Ishikawa (cell line): ENCODE data around the gene SNX24.

ENCODE experiments used
- CEBPB ChIP-seq: IDR thresholded peaks from 2 replicates; pipeline ENCODE4 v1.6.1; 2012
- CREB1 ChIP-seq: IDR thresholded peaks from 2 replicates; pipeline ENCODE4 v1.6.1; 2012; ENCODE audit warnings: low read depth
- EGR1 ChIP-seq: IDR thresholded peaks from 2 replicates; pipeline ENCODE4 v1.6.1; 2012
- EP300 ChIP-seq: IDR thresholded peaks from 2 replicates; pipeline ENCODE4 v1.6.1; 2012; ENCODE audit warnings: borderline replicate concordance
- FOXM1 ChIP-seq: IDR thresholded peaks from 2 replicates; pipeline ENCODE4 v1.6.1; 2012; ENCODE audit warnings: low read depth, borderline replicate concordance
- NFIC ChIP-seq: IDR thresholded peaks from 2 replicates; pipeline ENCODE4 v1.6.1; 2012
- RAD21 ChIP-seq: IDR thresholded peaks from 2 replicates; pipeline ENCODE4 v1.6.1; 2012; ENCODE audit warnings: low read depth
- REST ChIP-seq: IDR thresholded peaks from 2 replicates; pipeline ENCODE4 v1.6.1; 2012; ENCODE audit warnings: low read depth, mild to moderate bottlenecking
- TAF1 ChIP-seq: IDR thresholded peaks from 2 replicates; pipeline ENCODE4 v1.6.1; 2012; ENCODE audit warnings: low read depth, mild to moderate bottlenecking
- TCF12 ChIP-seq: IDR thresholded peaks from 2 replicates; pipeline ENCODE4 v1.6.1; 2012; ENCODE audit warnings: low read depth
- TEAD4 ChIP-seq: IDR thresholded peaks from 2 replicates; pipeline ENCODE4 v1.6.1; 2012
- YY1 ChIP-seq: IDR thresholded peaks from 2 replicates; pipeline ENCODE4 v1.6.1; 2012; ENCODE audit warnings: low read depth
- ZBTB7A ChIP-seq: IDR thresholded peaks from 2 replicates; pipeline ENCODE4 v1.6.1; 2012; ENCODE audit warnings: low read depth
- TF ChIP-seq, protein P1 (sequence below): IDR thresholded peaks from 2 replicates; pipeline ENCODE4 v1.6.1; 2012
- TF ChIP-seq, protein P2 (sequence below): IDR thresholded peaks from 2 replicates; pipeline ENCODE4 v1.6.1; 2012

The SNX24 gene

DNA sequence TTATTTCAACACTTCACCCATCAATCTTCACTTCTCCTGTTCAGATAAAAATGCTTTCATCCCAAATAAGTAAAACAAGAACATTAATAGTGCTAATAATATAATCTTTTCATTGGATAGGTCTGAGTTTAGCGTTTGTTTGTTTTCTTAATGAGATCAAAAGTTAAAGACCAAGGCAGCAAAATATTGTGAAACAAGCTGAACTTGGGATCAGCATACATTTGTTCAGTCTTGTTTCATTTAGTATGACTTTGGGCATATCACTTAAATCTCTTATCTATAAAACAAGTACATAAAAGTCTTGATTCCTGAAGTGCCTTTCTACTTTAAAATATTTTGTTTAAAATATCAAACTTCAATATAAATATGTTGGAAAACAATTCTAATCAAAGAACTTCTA, 13.4 kb upstream of the SNX24 start:
- TF ChIP-seq TAF1, result no peak
- no peak for TF ChIP-seq ZBTB7A
- no peak for TF ChIP-seq TCF12
- TF ChIP-seq NFIC, result no peak
- no peak for TF ChIP-seq EGR1
- TF ChIP-seq, protein P1, sequence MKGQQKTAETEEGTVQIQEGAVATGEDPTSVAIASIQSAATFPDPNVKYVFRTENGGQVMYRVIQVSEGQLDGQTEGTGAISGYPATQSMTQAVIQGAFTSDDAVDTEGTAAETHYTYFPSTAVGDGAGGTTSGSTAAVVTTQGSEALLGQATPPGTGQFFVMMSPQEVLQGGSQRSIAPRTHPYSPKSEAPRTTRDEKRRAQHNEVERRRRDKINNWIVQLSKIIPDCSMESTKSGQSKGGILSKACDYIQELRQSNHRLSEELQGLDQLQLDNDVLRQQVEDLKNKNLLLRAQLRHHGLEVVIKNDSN, result no peak
- no peak for TF ChIP-seq REST
- no peak for TF ChIP-seq CEBPB
- no peak for TF ChIP-seq FOXM1
- TF ChIP-seq YY1, result no peak
- no peak for TF ChIP-seq CREB1
- TF ChIP-seq EP300, result no peak
- no peak for TF ChIP-seq RAD21
- TF ChIP-seq, protein P2, sequence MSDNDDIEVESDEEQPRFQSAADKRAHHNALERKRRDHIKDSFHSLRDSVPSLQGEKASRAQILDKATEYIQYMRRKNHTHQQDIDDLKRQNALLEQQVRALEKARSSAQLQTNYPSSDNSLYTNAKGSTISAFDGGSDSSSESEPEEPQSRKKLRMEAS, result no peak

- TF ChIP-seq YY1 (no peak), NFIC (no peak), REST (no peak), EGR1 (no peak), CREB1 (no peak), FOXM1 (no peak), EP300 (no peak), TEAD4 (no peak), RAD21 (no peak)
- TF ChIP-seq, protein P2, result no peak
These were observed 9.7 kb upstream of the SNX24 start for GRCh38 chr5:122835681-122836080.

- TF ChIP-seq, protein P2, result no peak
- TF ChIP-seq TEAD4 (no peak), ZBTB7A (no peak), EP300 (no peak), YY1 (no peak), REST (no peak), FOXM1 (no peak), RAD21 (no peak), NFIC (no peak), CEBPB (no peak), TCF12 (no peak), TAF1 (no peak), EGR1 (no peak), CREB1 (no peak)
- TF ChIP-seq, protein P1, result no peak
These were observed 8.5 kb upstream of the SNX24 start for GRCh38 chr5:122836947-122837346.

DNA sequence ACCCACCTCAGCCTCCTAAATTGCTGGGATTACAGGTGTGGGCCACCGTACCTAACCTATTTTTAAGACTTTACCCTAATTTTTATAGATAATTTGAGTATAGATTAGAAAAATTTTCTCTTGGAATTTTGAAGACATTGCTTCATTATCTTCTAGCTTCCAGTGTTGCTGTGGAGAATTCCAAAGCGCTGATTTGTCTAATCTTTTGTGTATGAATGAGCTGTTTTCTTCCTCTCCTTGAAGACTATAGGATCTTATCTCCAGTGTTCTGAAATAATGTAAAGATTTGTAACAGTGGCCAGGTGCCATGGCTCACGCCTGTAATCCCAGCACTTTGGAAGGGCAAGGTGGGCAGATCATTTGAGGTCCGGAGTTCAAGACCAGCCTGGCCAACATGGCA, 5.7 kb upstream of the SNX24 start:
- TF ChIP-seq RAD21 (no peak), EGR1 (no peak), REST (no peak), CREB1 (no peak), CEBPB (no peak), EP300 (no peak), TCF12 (no peak), YY1 (no peak), TAF1 (no peak), ZBTB7A (no peak), NFIC (no peak)
- TF ChIP-seq, protein P1, result no peak
